Stimulated activated CD8-positive, alpha-beta memory T cell treated with anti-CD3 and anti-CD28 coated beads, Interleukin-7, amount 100 ng/mL, for 48 hours (primary cell): Measurements from ENCODE around the gene ZNF546.
"Not testable (repeated sequence)": the region's sequence is repeated elsewhere in the genome, so short reads cannot be mapped to it uniquely, and the experiment has no call there.

Experiments used
- DNase-seq, 2 donors: peaks; one replicate each; pipeline ENCODE4 v3.0.0-alpha.2; 2020; ENCODE audit warnings: low read depth in 1 of 2; ENCODE audit errors: extremely low read depth in 1 of 2

The ZNF546 gene

DNA sequence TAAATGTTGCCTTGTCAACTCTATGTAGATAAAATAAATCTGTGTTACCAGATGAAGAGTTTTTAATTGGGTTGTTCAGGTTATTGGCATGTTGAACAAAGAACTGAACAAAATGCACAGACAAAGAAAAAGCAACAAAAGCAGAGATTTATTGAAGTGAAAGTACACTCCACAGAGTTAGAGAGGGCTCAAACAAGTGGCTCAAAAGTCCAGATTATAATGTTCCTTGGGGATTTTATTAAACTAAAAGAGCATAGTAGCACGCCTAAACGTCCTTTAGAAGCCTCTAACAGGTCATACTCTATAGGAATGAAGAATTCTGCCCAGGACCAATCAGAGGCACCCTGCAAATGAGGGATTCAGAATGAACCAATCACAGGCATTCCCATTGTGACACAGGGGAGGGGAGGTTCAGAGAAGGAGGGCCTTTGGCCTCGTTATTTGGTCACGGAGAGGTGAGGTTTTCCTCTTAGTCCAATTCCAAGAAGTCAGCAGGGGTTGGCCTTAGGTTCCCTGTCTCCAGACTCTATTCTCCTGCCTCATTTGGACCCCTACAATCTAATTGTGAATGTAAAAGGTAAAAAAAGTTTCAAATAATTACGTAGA lies 13.1 kb upstream of the ZNF546 start:
- DNase-seq, result no peak

- DNase-seq, result no peak
These were observed 10.2 kb upstream of the ZNF546 start for GRCh38 chr19:39986643-39987042.

GRCh38 chr19:39987167-39987566 lies 9.7 kb upstream of the ZNF546 start:
- DNase-seq, result no peak

GRCh38 chr19:39987596-39987995 lies 9.3 kb upstream of the ZNF546 start:
- DNase-seq, result no peak

- DNase-seq, result no peak
These were observed 3.3 kb upstream of the ZNF546 start for GRCh38 chr19:39993605-39994004.

GRCh38 chr19:39994361-39994760 lies 2.5 kb upstream of the ZNF546 start:
- DNase-seq, result no peak

GRCh38 chr19:39995794-39996193 lies 1.1 kb upstream of the ZNF546 start:
- no peak for DNase-seq

GRCh38 chr19:39996218-39996810 lies 546 bp upstream of the ZNF546 start:
- peak; percentile 22 to 36 for DNase-seq

GRCh38 chr19:39997638-39998216 lies 867 bp downstream of the ZNF546 start:
- DNase-seq, result peak in 1 of 2 donors; percentile 21

- no peak for DNase-seq
These were observed 1.6 kb downstream of the ZNF546 start for GRCh38 chr19:39998501-39998900.

DNA sequence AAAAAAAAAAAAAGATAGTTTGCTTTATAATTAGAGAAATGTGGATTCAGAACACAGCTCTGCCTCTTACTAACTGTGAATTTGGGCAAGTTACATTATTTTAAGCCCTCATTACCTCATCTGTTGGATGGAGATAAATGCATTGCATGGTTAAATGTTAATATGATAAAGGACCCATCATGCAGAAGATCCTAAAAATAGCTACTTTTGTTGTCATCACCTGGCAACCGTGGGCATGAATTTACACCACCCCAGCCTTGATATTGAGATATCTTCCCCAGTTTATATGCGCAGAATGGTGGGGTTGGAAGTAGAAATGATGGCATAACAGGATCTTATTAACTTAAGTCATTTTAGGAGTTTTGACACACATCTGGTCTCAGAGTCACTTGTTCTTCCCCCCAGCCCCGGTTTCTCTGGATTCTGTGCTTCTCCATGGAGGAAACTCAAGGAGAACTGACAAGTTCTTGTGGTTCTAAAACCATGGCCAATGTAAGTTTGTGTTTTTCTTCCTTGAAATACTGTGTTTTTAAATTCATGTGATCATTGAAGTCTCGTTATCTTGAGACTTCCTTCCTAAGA lies 8.9 kb downstream of the ZNF546 start:
- DNase-seq, result no peak

GRCh38 chr19:40006273-40006691 lies 9.4 kb downstream of the ZNF546 start:
- DNase-seq, result no peak

DNA sequence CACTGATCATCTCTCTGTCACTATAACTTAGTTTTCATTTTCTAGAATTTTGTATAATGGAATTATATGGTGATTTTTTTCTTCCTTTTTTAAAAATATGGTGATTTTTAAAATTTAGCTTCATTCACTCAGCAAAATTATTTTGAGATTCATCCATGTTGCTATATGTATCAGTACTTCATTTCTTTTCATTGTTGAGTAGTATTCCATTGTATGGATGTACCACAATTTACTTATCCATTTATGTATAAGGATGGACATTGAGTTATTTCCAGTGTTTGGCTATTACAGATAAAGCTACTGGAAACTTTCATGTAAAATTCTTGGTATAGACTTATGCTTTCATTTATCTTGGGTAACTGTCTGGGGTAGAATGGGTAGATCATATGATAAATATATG lies 12.8 kb downstream of the ZNF546 start:
- no peak for DNase-seq

GRCh38 chr19:40013991-40014390 lies 17.1 kb downstream of the ZNF546 start:
- no peak for DNase-seq

DNA sequence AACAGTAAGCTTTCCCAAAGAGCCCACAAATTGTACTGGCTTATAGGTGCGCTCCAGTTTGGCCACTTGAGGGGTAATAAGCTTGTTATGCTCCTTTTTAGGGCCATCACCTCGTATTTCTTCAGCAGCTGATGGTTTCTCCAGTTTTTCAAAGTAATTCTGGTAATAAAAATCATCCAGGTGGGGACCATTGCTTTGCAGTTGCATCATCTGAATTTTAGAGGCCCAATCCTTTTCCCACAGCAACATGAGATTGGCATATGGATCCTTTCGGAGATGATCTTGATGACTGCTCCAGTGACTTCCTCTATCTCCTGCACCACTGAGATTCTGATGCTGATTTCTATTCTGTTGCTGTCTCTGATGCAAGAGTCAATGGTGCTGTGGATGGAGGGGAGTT lies 27.1 kb downstream of the ZNF546 start:
- no peak for DNase-seq

DNA sequence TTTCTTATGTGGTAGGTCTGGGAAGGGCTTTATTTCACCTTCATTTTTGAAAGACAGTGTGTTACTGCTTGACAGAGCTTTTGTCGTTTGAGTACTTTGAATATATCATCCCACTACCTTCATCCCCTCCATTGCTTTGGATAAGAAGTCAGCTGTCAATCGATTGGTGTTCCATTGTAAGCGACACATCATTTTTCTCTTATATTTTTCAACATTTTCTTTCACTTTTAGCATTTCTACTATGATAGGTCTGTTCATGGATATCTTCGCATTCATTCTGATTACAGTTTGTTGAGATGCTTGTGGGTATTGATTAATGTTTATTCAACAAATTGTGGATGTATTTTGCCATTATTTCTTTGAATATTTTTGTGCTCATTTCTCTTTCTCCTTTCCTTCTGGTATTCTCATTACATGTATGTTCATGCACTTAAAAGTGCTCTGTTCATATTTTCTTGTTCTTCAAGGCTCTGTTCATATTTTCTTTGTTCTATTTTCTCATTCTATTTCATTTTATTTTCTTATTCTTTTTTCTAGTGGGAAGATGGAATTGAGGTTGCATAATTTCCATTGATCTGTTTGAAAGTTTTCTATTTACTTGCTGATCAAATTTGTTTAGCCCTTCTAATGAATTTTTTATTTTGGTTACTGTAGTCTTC lies 29.2 kb downstream of the ZNF546 start:
- no peak for DNase-seq

DNA sequence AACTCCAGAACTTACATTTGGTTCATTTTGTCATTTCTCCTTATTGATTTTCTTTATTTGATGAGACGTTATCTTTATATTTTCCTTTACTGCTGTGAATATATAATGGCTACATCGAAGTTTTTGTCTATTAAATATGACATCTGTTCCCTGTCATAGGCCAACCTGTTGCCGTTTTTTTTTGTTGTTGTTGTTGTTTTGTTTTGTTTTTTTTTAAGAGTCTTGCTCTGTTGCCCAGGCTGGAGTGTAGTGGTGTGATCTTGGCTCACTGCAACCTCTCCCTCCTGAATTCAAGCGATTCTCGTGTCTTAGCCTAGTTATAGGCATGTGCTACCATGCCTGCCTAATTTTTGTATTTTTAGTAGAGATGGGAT lies 29.7 kb downstream of the ZNF546 start:
- DNase-seq, result no peak

GRCh38 chr19:40033989-40034560 lies 37.2 kb downstream of the ZNF546 start:
- DNase-seq, result no peak

- DNase-seq, result no peak
These were observed 39.1 kb downstream of the ZNF546 start for GRCh38 chr19:40035996-40036395.

- not testable (repeated sequence) for DNase-seq
These were observed 41.2 kb downstream of the ZNF546 start for GRCh38 chr19:40038047-40038446.

DNA sequence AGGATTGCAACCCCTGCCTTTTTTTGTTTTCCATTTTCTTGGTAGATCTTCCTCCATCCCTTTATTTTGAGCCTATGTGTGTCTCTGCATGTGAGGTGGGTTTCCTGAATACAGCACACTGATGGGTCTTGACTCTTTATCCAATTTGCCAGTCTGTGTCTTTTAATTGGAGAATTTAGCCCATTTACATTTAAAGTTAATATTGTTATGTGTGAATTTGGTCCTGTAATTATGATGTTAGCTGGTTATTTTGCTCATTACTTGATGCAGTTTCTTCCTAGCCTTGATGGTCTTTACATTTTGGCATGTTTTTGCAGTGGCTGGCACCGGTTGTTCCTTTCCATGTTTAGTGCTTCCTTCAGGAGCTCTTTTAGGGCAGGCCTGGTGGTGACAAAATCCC lies 44.9 kb downstream of the ZNF546 start:
- DNase-seq, result not testable (repeated sequence)
